PFSK-1 (cell line): Measurements from ENCODE around the gene GGT6.

Experiments used
- POLR2AphosphoS5 ChIP-seq: IDR thresholded peaks from 2 replicates; pipeline ENCODE4 v1.6.1; 2012; ENCODE audit warnings: low read depth, mild to moderate bottlenecking, control low read depth, low read length, moderate library complexity
- TAF1 ChIP-seq: IDR thresholded peaks from 2 replicates; pipeline ENCODE4 v1.6.1; 2012; ENCODE audit warnings: low read length, control low read depth, borderline replicate concordance; ENCODE audit not compliant: insufficient read depth
- TF ChIP-seq, protein P1 (sequence below), 2 experiments: IDR thresholded peaks; 2 replicates each; pipeline versions ENCODE4 v1.6.1 to v1.8.0; 2011 to 2012; ENCODE audit warnings: low read depth in 2 of 2, low read length in 2 of 2, control low read depth in 1 of 2, inconsistent platforms in 1 of 2, mild to moderate bottlenecking in 1 of 2, moderate library complexity in 1 of 2; ENCODE audit not compliant: insufficient read depth in 1 of 2

DNA sequence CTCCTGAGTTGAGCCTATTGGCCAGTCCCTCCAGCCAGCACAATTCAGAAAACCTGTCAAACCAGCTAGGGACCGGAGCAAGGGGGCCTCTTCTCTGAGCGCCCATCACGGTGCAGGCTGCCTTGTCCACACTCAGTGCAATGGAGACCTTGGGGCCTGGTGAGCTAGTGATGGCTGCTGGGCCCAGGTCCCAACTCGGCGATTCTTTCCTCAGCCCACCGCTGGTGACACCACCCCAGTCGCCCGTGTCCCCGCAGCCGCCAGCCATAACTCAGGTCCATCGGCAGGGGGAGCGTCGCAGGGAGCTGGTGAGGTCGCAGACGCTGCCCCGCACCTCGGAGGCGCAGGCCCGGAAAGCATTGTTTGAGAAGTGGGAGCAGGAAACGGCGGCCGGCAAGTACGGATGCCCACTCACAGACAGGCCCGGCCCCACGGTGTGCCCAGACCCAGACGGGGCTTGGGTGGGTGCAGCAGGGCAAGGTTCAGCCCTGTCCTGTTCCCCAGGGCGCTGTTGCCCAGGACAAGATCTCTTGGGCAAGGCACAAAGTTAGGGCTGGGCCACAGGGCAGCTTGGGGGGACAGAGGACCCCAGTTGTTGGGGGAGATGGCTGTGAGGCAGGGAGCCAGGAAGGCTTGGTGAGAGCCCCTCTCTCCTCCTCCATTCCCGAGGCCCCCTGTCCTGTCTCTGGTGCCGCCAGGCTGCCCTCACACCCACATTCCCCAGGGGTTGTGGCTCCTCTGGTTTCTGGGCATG, 34.7 kb upstream of the GGT6 start:
- TF ChIP-seq, protein P1, sequence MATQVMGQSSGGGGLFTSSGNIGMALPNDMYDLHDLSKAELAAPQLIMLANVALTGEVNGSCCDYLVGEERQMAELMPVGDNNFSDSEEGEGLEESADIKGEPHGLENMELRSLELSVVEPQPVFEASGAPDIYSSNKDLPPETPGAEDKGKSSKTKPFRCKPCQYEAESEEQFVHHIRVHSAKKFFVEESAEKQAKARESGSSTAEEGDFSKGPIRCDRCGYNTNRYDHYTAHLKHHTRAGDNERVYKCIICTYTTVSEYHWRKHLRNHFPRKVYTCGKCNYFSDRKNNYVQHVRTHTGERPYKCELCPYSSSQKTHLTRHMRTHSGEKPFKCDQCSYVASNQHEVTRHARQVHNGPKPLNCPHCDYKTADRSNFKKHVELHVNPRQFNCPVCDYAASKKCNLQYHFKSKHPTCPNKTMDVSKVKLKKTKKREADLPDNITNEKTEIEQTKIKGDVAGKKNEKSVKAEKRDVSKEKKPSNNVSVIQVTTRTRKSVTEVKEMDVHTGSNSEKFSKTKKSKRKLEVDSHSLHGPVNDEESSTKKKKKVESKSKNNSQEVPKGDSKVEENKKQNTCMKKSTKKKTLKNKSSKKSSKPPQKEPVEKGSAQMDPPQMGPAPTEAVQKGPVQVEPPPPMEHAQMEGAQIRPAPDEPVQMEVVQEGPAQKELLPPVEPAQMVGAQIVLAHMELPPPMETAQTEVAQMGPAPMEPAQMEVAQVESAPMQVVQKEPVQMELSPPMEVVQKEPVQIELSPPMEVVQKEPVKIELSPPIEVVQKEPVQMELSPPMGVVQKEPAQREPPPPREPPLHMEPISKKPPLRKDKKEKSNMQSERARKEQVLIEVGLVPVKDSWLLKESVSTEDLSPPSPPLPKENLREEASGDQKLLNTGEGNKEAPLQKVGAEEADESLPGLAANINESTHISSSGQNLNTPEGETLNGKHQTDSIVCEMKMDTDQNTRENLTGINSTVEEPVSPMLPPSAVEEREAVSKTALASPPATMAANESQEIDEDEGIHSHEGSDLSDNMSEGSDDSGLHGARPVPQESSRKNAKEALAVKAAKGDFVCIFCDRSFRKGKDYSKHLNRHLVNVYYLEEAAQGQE (IDR thresholded peaks at IDR 0.05; ENCODE audit: insufficient read depth in 1 of 2, low read depth in 2 of 2, low read length in 2 of 2) = no peak
- TF ChIP-seq POLR2AphosphoS5 = no peak
- no peak for TF ChIP-seq TAF1
